Measurements from ENCODE around the gene DNAJC27. TPM values are rescaled to one million over a fixed set of nuclear protein-coding genes. Genes with fewer than 3 reads are reported as not detected.

Gene DNAJC27
- total RNA-seq, 1 donor from 2014 or later = 8.4 TPM

DNA sequence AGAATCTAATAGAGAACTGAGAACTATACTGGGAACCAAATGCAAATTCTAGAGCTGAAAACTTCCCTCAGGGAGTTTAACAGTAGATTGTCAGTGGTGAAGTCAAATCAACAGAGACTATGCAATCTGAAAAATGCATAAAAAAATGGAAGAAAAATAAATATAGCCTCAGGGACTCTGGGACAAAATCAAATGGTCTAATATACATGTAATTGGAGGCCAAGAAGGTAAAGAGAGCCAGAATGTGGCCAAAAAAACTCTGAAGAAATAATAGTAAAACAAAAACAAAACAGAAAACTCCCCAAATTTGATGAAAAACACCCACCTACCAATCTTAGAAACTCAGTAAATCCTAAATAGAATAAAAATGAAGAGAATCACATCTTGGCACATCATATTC lies 16.5 kb downstream of the DNAJC27 start:
- no peak overlapping the region for H3K27ac ChIP-seq (ENCODE audit: low read depth, low read length)
- no peak overlapping the region for H3K9ac ChIP-seq (ENCODE audit: low read depth in 1 of 3, low read length in 3 of 3)
- H3K36me3 ChIP-seq (ENCODE audit: control insufficient read depth in 3 of 3, insufficient read depth in 3 of 3, low read length in 3 of 3) = peaks cover 34 to 71% (median 62%) of the 10 kb centered on the region in 3 donors

DNA sequence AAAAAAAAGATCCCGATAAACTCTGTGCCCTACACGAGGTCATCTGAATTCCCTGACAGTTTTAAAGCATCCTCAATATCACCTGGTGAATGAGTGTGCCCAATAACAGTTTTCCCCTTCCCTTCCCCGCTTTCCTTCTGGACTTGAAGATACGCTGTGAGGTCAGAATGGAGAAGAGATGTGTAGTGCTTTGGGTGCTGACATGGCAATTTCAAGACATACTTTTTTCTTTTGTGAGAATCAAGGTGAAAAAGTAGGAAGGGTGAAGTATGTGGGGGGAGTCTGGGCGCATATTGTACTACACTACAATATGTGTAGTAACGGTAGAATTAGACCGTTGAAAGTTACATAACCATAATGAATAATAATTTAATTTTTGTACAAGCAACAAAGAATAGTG lies 21.7 kb downstream of the DNAJC27 start:
- Histone ChIP-seq H3K4me3 (ENCODE audit: low read length in 3 of 3) (no peak overlapping the region), H3K9ac (ENCODE audit: low read depth in 1 of 3, low read length in 3 of 3) (no peak overlapping the region), H3K4me1 (ENCODE audit: control insufficient read depth in 3 of 3, insufficient read depth in 3 of 3, low read length in 3 of 3) (no peaks in the 10 kb centered on the region), H3K9me3 (ENCODE audit: control insufficient read depth in 3 of 3, low read length in 3 of 3) (peaks cover 0 to 2% (median 0%) of the 10 kb centered on the region in 3 donors), H3K27ac (ENCODE audit: low read depth, low read length) (no peak overlapping the region), H3K36me3 (ENCODE audit: control insufficient read depth in 3 of 3, insufficient read depth in 3 of 3, low read length in 3 of 3) (peaks cover 29 to 69% (median 55%) of the 10 kb centered on the region in 3 donors), H3K27me3 (ENCODE audit: control insufficient read depth in 3 of 3, insufficient read depth in 3 of 3, low read length in 3 of 3) (no peaks in the 10 kb centered on the region)

More for the DNA sequence above, 16.5 kb downstream of the DNAJC27 start:
- H3K27me3 ChIP-seq (ENCODE audit: control insufficient read depth in 3 of 3, insufficient read depth in 3 of 3, low read length in 3 of 3) = no peaks in the 10 kb centered on the region
- H3K4me3 ChIP-seq (ENCODE audit: low read length in 3 of 3) = no peak overlapping the region
- peaks cover 0 to 4% (median 0%) of the 10 kb centered on the region in 3 donors for H3K9me3 ChIP-seq (ENCODE audit: control insufficient read depth in 3 of 3, low read length in 3 of 3)
- no peaks in the 10 kb centered on the region for H3K4me1 ChIP-seq (ENCODE audit: control insufficient read depth in 3 of 3, insufficient read depth in 3 of 3, low read length in 3 of 3)

DNA sequence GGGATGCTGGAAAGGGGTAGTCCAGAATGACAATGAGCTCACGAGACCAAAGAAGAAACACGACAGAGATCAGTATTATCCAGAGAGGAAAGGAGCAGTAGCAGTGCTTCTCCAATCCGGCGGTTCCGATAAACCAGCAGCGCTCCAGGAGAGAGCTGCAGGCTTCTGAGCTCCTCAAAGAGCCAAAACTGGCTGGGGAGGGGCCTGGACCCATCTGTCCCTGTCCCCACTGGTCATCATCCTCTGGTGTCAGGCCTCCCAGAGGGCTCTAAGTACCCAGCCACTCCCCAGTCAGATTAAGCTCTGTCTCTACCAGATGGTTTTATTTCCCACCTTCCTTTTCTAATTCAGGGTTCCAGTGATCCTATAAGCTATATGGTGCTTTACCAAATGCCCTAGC lies 23.2 kb downstream of the DNAJC27 start:
- Histone ChIP-seq H3K4me3 (ENCODE audit: low read length in 3 of 3) (no peak overlapping the region), H3K27me3 (ENCODE audit: control insufficient read depth in 3 of 3, insufficient read depth in 3 of 3, low read length in 3 of 3) (no peaks in the 10 kb centered on the region), H3K9me3 (ENCODE audit: control insufficient read depth in 3 of 3, low read length in 3 of 3) (no peaks in the 10 kb centered on the region), H3K27ac (ENCODE audit: low read depth, low read length) (no peak overlapping the region), H3K9ac (ENCODE audit: low read depth in 1 of 3, low read length in 3 of 3) (no peak overlapping the region), H3K36me3 (ENCODE audit: control insufficient read depth in 3 of 3, insufficient read depth in 3 of 3, low read length in 3 of 3) (peaks cover 22 to 55% (median 46%) of the 10 kb centered on the region in 3 donors), H3K4me1 (ENCODE audit: control insufficient read depth in 3 of 3, insufficient read depth in 3 of 3, low read length in 3 of 3) (no peaks in the 10 kb centered on the region)

DNA sequence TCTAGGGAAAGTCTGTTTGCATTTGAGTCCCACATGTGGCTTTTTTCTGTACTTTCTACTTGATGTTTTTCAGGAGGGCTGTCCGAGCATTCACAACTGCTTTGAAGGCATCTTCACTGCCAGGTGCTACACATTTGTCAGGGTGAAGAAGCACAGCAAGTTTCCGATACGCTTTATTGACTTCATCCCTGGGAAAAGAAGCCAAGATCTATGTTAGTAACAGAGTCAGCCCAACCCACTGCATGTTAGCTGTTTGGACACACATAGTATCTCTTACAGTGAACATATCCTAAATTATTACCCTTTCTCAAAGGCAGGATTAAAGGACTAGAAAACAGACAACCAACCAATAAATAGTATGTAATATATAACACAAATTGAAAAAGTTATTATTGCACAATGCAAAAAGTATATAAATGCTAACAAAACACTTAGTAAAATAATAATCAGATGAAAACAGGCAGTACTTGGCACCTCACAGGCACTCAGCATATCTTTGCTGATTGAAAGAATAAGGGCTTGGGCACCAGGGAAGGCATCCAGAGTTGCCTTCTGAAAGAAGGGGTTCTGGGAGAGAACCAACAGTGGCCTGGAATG lies 24.1 kb downstream of the DNAJC27 start:
- Histone ChIP-seq H3K9ac (ENCODE audit: low read depth in 1 of 3, low read length in 3 of 3) (no peak overlapping the region), H3K27ac (ENCODE audit: low read depth, low read length) (no peak overlapping the region), H3K4me3 (ENCODE audit: low read length in 3 of 3) (no peak overlapping the region), H3K4me1 (ENCODE audit: control insufficient read depth in 3 of 3, insufficient read depth in 3 of 3, low read length in 3 of 3) (no peaks in the 10 kb centered on the region), H3K36me3 (ENCODE audit: control insufficient read depth in 3 of 3, insufficient read depth in 3 of 3, low read length in 3 of 3) (peaks cover 22 to 55% (median 46%) of the 10 kb centered on the region in 3 donors), H3K9me3 (ENCODE audit: control insufficient read depth in 3 of 3, low read length in 3 of 3) (no peaks in the 10 kb centered on the region), H3K27me3 (ENCODE audit: control insufficient read depth in 3 of 3, insufficient read depth in 3 of 3, low read length in 3 of 3) (no peaks in the 10 kb centered on the region)

DNA sequence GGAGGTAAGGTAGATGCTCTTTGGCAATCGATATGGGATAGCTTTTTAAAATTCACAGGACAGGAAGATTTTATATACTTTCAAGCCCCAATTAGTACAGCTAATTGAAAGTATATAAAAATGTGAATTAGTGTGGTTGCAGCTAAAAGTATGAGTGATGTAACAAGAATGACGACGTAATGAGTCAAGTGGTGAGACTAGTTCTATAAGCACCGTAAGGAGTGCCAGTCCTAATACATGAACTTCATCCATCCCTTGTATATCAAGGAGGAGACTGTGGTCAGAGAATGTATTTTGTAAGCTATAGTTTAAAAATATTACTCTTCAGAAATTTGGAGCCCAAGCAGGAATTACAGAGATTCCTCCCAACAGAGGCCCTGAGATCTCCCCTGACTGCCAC lies 25.8 kb downstream of the DNAJC27 start:
- Histone ChIP-seq H3K27me3 (ENCODE audit: control insufficient read depth in 3 of 3, insufficient read depth in 3 of 3, low read length in 3 of 3) (no peaks in the 10 kb centered on the region), H3K27ac (ENCODE audit: low read depth, low read length) (no peak overlapping the region), H3K9me3 (ENCODE audit: control insufficient read depth in 3 of 3, low read length in 3 of 3) (no peaks in the 10 kb centered on the region), H3K36me3 (ENCODE audit: control insufficient read depth in 3 of 3, insufficient read depth in 3 of 3, low read length in 3 of 3) (peaks cover 20 to 42% (median 34%) of the 10 kb centered on the region in 3 donors), H3K4me3 (ENCODE audit: low read length in 3 of 3) (no peak overlapping the region), H3K4me1 (ENCODE audit: control insufficient read depth in 3 of 3, insufficient read depth in 3 of 3, low read length in 3 of 3) (no peaks in the 10 kb centered on the region), H3K9ac (ENCODE audit: low read depth in 1 of 3, low read length in 3 of 3) (no peak overlapping the region)

DNA sequence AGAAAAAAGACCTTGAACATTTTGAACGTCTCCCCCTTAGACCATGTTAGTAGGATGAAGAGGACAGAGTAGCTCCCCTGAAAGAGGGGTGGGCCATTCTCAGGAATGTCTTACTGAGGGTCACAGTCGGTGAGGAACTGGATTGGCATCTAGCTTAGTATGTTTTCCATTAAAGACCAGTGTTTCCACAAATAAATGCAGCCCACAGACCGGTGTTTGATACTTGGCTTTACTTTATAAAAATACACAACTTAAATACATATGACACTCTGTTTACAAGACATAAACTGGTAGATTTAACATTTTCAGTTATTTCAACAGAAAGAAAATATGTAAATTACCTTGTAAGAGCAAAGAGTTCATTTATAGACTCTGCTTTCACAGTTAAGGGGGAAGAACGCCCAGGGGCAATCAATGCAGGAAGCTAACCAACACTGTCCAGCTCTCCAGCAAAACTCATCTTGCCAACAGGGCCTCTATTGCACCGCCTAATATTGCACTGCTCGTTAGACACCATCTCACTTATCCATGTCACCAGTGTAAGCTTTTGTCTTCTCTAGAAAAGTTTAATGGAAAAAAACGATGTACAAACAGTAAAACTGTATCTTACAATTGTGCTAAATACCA lies 28.2 kb downstream of the DNAJC27 start:
- Histone ChIP-seq H3K4me1 (ENCODE audit: control insufficient read depth in 3 of 3, insufficient read depth in 3 of 3, low read length in 3 of 3) (no peaks in the 10 kb centered on the region), H3K27me3 (ENCODE audit: control insufficient read depth in 3 of 3, insufficient read depth in 3 of 3, low read length in 3 of 3) (no peaks in the 10 kb centered on the region), H3K9ac (ENCODE audit: low read depth in 1 of 3, low read length in 3 of 3) (no peak overlapping the region), H3K9me3 (ENCODE audit: control insufficient read depth in 3 of 3, low read length in 3 of 3) (no peaks in the 10 kb centered on the region), H3K4me3 (ENCODE audit: low read length in 3 of 3) (no peak overlapping the region), H3K36me3 (ENCODE audit: control insufficient read depth in 3 of 3, insufficient read depth in 3 of 3, low read length in 3 of 3) (peaks cover 18 to 29% (median 25%) of the 10 kb centered on the region in 3 donors), H3K27ac (ENCODE audit: low read depth, low read length) (no peak overlapping the region)

DNA sequence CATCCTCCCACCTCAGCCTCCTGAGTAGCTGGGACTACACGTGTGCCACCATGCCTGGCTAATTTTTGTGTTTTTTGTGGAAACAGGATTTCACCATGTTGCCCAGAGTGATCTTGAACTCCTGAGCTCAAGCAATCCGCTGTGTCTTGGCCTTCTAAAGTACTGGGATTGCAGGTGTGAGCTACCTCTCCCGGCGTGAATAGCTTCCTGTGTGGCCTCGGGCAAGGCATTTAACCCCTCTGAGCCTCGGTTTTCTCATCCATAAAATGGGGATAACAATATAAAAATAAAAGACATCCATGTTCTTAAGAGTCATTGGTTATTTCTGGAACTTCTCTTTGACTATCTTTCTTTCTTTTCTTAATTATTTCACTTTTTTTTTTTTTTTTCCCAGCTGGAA lies 32.4 kb downstream of the DNAJC27 start:
- Histone ChIP-seq H3K4me3 (ENCODE audit: low read length in 3 of 3) (no peak overlapping the region), H3K9ac (ENCODE audit: low read depth in 1 of 3, low read length in 3 of 3) (no peak overlapping the region), H3K27me3 (ENCODE audit: control insufficient read depth in 3 of 3, insufficient read depth in 3 of 3, low read length in 3 of 3) (no peaks in the 10 kb centered on the region), H3K27ac (ENCODE audit: low read depth, low read length) (no peak overlapping the region), H3K4me1 (ENCODE audit: control insufficient read depth in 3 of 3, insufficient read depth in 3 of 3, low read length in 3 of 3) (no peaks in the 10 kb centered on the region), H3K9me3 (ENCODE audit: control insufficient read depth in 3 of 3, low read length in 3 of 3) (no peaks in the 10 kb centered on the region), H3K36me3 (ENCODE audit: control insufficient read depth in 3 of 3, insufficient read depth in 3 of 3, low read length in 3 of 3) (no peaks in the 10 kb centered on the region)

DNA sequence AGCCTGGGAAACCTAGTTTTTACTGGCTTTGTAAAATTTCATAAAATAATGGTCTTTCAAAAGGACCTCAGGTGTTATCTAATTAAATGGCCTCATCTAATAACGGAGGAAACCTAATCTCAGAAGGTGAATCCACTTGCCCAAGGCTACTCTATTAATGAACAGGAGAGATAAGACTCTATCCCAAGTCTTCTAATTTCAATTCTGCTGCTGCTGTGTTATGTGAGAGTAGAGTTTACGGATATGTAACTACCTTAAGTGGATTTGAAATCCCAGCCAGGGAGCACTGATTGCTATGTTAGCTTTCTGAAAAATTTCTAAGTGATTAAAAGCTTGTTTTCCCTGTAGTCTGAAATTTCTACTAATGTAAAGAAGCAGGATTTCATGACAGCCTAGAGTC lies 34.5 kb downstream of the DNAJC27 start:
- H3K4me3 ChIP-seq (ENCODE audit: low read length in 3 of 3) = no peak overlapping the region
- no peaks in the 10 kb centered on the region for H3K36me3 ChIP-seq (ENCODE audit: control insufficient read depth in 3 of 3, insufficient read depth in 3 of 3, low read length in 3 of 3)
- H3K9me3 ChIP-seq (ENCODE audit: control insufficient read depth in 3 of 3, low read length in 3 of 3) = no peaks in the 10 kb centered on the region
- H3K27me3 ChIP-seq (ENCODE audit: control insufficient read depth in 3 of 3, insufficient read depth in 3 of 3, low read length in 3 of 3) = no peaks in the 10 kb centered on the region
- H3K27ac ChIP-seq (ENCODE audit: low read depth, low read length) = no peak overlapping the region
- no peak overlapping the region for H3K9ac ChIP-seq (ENCODE audit: low read depth in 1 of 3, low read length in 3 of 3)
- no peaks in the 10 kb centered on the region for H3K4me1 ChIP-seq (ENCODE audit: control insufficient read depth in 3 of 3, insufficient read depth in 3 of 3, low read length in 3 of 3)

DNA sequence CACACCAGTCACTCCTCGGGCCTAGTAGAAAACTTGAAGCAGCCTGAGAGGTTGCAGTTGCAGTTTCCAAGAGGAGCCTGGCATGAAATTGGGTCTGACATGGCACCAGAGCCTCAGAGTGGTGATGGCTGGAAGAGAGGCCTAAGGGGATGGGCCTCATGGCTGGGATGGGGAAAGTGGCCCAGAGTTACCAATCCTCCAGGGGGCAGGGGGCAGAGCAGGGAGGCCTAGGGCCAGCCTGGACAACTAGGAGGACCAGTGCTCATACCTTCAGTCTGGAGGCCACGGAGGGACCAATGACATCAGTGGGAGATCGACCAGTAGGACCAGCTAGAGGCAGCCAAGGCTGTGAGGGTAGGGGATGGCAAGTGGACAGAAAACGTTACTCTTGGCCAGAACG lies 36.6 kb downstream of the DNAJC27 start:
- Histone ChIP-seq H3K36me3 (ENCODE audit: control insufficient read depth in 3 of 3, insufficient read depth in 3 of 3, low read length in 3 of 3) (no peaks in the 10 kb centered on the region), H3K9me3 (ENCODE audit: control insufficient read depth in 3 of 3, low read length in 3 of 3) (no peaks in the 10 kb centered on the region), H3K4me1 (ENCODE audit: control insufficient read depth in 3 of 3, insufficient read depth in 3 of 3, low read length in 3 of 3) (peaks cover 0 to 6% (median 5%) of the 10 kb centered on the region in 3 donors), H3K9ac (ENCODE audit: low read depth in 1 of 3, low read length in 3 of 3) (no peak overlapping the region), H3K27ac (ENCODE audit: low read depth, low read length) (no peak overlapping the region), H3K27me3 (ENCODE audit: control insufficient read depth in 3 of 3, insufficient read depth in 3 of 3, low read length in 3 of 3) (no peaks in the 10 kb centered on the region), H3K4me3 (ENCODE audit: low read length in 3 of 3) (no peak overlapping the region)

DNA sequence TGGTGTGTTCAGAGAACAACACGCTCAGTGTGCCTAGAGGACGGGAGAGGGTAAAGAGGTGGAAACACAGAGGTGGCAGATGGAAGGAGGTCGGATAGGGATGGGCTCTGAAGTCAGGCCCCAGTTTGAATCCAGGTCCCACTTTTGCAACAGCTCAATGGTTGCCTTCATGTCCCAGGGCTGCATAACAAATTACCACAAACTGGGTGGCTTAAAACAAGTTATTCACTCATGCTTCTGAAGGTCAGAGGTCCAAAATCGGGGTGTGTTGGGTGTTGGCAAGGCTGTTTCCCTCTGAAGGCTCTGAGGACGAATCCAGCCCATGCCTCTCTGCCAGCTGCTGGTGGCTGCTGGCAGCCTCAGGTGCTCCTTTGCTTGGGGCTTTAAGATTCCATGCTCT lies 39.0 kb downstream of the DNAJC27 start:
- Histone ChIP-seq H3K36me3 (ENCODE audit: control insufficient read depth in 3 of 3, insufficient read depth in 3 of 3, low read length in 3 of 3) (no peaks in the 10 kb centered on the region), H3K27ac (ENCODE audit: low read depth, low read length) (no peak overlapping the region), H3K4me3 (ENCODE audit: low read length in 3 of 3) (no peak overlapping the region), H3K4me1 (ENCODE audit: control insufficient read depth in 3 of 3, insufficient read depth in 3 of 3, low read length in 3 of 3) (peaks cover 0 to 6% (median 5%) of the 10 kb centered on the region in 3 donors), H3K9me3 (ENCODE audit: control insufficient read depth in 3 of 3, low read length in 3 of 3) (no peaks in the 10 kb centered on the region), H3K9ac (ENCODE audit: low read depth in 1 of 3, low read length in 3 of 3) (no peak overlapping the region), H3K27me3 (ENCODE audit: control insufficient read depth in 3 of 3, insufficient read depth in 3 of 3, low read length in 3 of 3) (no peaks in the 10 kb centered on the region)
